Activated T-cell treated with anti-CD3 and anti-CD28 coated beads, Interleukin-2, amount 50 U/mL, for 48 hours (primary cell): Measurements from ENCODE around the gene MYO1F.
"Not testable (repeated sequence)": the region's sequence is repeated elsewhere in the genome, so short reads cannot be mapped to it uniquely, and the experiment has no call there.

ENCODE experiments used
- DNase-seq, 2 experiments: peaks; one replicate each; pipeline ENCODE4 v3.0.0-alpha.2; 2020

MYO1F gene

DNA sequence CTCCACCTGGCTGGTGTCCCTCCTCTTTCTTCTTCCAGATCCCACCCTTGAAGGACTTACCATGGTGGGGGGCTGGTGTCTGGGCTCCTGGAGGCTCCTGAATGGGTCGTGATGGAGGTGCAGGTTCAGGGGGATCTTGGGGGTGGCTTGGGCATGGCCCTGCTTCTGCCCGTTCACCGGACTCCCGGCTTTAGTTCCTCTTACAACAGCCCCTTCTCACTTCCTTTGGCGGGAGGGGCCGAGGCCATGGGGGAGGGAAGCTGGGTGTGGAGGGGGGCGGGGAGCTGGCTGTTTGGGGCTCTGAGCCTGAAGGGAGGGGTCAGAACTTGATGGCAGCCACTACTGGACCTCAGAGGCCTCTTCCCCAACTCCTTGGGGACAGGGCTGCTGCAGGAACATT is at the start of gene MYO1F:
Gene MYO1F (minus strand): TSS at position 196 of the 400 bp plus-strand sequence. CDS start 133 bp downstream, at position 63.
- DNase-seq: no peak

DNA sequence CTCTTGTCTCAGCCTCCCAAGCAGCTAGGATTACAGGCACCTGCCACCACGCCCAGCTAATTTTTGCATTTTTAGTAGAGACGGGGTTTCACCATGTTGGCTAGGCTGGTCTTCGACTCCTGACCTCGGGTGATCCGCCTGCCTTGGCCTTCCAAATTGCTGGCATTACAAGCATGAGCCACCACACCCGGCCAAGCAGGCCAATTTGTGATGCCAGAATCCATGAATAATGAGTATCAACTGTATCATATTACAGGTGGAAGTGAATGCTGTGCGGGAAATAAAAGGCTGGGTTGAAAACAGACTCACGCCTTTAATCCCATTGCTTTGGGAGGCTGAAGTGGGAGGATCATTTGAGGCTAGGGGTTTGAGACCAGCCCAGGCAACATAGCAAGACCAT is 49.6 kb upstream of the MYO1F start:
- DNase-seq: no peak

DNA sequence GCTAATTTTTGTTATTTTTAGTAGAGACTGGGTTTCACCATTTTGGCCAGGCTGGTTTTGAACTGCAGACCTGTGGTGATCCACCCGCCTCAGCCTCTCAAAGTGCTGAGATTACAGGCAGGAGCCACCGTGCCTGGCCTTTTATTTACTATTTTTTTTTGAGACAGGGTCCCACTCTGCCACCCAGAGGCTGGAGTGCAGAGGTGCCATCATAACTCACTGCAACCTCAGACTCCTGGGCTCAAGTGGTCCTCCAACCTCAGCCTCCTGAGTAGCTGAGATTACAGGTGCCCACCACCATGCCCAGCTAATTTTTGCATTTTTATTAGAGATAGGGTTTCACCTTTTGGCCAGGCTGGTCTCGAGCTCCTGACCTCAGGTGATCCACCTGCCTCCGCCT is 45.6 kb upstream of the MYO1F start:
- not testable (repeated sequence) for DNase-seq

DNA sequence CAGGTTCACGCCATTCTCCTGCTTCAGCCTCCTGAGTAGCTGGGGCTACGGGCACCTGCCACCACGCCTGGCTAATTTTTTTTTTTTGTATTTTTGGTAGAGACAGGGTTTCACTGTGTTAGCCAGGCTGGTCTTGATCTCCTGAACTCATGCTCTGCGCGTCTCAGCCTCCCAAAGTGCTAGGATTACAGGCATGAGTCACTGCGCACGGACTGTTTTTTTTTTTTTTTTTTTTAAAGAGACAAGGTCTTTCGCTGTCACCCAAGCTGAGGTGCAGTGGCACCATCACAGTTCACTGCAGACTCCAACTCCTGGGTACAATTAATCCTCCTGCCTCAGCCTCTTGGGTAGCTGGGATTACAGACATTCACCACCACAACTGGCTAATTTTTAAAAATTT is 41.5 kb upstream of the MYO1F start:
- no peak for DNase-seq

DNA sequence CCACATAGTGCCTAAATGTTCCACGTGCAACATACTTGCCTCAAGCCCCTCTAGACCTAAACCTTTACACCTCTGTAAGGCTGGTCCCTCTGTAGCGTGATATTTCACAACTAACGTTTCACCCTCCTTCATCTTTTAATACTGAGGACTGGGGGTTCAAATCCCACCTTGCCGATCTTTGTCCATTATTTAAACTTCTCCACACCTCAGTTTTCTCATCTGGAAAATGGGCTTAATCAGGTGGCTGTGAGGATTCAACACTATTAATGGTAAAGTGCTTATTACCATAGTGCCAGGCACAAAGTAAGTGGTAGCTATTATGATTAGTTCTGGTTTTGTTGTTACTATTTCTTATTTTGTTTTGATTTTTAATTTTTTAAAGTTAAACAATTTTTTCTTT is 40.7 kb upstream of the MYO1F start:
- no peak for DNase-seq

DNA sequence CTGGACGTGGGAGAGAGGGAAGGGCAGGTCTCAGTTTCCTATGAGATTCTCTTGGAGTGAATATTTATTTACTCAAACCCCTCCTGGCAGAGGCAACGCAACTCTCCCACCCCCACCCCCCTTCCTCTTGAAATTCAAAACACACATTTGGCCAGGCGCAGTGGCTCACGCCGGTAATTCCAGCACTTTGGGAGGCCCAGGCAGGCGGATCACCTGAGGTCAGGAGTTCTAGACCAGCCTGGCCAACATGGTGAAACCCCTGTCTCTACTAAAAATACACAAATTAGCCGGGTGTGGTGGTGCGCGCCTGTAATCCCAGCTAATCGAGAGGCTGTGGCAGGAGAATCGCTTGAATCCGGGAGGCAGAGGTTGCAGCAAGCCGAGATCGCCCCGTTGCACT is 40.1 kb upstream of the MYO1F start:
- not testable (repeated sequence) for DNase-seq

DNA sequence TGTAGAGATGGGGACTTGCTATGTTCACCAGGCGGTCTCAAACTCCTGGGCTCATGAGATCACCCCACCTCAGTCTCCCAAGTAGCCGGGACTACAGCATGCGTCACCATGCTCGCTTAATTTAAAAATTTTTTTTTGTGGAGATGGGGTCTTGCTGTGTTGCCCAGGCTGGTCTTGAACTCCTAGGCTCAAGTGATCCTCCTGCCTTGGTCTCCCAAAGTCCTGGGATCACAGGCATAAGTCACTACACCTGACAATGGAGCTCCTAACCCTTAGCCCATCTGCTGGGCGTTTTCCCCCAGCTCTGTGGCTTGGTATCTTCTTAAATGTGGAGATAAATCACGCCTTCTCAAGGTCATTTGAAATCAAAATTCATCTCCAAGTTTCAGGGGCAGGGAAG is 39.6 kb upstream of the MYO1F start:
- no peak for DNase-seq

DNA sequence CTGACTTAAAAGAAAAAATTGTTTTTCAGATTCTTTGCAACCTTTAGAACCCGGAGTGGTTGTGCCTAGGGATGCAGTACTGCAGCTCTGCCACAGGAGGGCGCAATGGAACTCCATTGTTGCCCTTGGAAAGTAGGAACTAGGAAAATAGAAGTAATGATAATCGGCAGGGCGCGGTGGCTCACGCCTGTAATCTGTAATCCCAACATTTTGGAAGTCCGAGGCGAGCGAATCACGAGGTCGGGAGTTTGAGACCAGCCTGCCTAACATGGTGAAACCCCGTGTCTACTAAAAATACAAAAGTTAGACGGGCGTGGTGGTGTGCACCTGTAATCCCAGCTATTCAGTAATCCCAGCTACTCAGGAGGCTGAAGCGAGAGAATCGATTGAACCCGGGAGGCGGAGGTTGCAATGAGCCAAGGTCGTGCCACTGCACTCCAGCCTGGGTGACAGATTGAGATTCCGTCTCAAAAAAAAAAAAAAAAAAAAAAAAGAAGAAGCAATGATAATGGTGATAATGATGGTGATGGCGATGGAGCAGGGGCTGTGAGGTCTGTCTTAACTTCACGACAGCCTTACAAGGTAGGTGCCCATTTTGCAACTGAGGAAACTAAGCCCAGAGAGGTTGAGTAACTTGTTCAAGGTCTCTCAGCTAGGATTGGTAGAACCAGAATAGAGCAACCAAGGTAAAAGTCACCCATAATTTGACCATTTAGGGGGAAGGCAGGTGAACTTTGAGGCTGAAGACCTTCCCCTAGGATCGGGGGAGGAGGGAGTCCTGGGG is 38.8 kb upstream of the MYO1F start:
- peak; percentile 72 to 75 for DNase-seq

DNA sequence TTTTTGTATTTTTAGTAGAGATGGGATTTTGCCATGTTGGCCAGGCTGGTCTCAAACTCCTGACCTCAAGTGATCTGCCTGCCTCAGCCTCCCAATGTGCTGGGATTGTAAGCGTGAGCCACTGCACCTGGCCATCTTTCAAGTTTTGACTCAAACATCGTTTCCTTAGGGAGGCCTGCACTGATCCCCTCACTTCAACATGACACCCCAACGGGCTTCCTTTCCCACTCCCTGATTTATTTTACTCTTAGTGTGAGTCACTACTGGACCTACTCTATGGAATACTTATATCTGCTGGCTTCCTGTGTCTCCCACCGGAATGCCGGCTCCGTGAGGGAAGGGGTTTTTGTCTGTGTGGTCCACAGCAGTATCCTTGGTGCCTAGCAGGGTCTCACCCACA is 37.8 kb upstream of the MYO1F start:
- DNase-seq: no peak

DNA sequence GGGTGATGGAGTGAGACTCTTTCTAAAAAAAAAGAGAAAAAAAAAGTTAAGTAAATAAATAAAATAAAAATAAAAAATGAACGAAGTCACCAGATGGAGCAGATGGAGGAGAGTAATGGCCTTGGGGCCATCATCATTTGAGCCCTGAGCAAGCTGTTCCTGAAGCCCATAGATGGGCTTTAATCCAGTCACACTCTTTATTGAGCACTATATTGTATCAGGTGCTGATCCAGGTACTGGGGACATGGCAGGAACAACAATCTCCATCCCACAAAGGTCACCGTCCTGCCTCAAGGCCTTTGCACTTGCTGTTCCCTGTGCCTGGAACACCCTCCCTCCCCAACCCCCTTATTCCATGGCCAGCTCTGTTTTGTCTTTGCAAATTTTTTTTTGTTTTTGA is 37.2 kb upstream of the MYO1F start:
- DNase-seq: no peak

DNA sequence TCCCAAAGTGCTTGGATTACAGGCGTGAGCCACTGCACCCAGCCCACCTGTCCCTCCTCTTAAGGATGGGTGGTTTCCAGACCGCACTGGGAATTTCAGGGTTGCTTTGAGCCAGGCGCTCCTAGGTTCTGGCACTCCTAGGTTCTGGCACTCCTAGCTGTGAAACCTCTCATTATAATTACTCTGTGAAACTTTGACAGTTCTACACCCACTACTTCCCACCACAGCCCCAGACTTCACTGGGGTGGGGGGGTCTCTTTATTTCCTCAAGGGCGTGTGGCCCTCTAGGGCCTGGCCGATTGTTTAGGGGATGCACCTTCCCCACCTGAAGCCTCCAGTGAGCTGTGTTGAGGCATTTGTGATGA is 35.5 kb upstream of the MYO1F start:
- no peak for DNase-seq

DNA sequence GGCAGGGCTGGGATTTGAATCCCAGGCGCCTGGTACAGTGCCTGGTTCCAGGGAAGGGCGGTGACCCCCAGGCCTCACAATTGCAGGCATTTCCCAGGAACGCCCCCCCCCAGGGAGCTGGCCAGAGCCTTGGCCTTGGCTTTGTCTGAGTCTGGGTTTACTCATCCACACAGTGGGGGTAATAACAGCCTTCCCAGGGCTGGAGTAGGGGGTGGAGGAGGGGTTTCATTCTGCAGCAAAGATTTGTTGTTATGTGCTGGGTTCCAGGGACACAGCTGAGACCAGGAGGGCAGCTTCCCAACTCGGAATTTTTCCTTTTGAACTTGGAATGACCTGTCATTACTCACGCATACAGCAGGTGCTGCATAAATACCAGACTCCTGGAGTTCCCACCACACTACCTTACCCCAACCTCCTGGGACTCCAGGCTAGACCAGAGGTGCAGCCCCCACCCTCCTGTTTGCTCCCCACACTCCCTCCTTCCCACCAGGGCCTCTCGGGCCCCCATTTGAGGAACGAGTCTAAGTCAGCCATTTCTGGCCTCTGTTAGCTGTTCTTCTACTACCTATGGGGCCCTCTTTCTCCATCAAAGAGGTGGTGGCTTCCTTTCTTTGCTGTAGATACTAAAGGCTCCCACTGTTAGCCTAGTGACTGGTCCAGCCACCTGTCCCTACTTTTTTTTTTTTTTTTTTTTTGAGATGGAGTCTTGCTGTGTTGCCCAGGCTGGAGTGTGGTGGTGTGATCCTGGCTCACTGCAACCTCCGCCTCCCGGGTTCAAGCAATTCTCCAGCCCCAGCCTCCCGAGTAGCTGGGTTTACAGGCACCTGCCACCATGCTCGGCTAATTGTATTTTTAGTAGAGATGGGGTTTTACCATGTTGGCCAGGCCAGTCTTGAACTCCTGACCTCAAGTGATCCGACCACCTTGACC is 34.9 kb upstream of the MYO1F start:
- no peak for DNase-seq

DNA sequence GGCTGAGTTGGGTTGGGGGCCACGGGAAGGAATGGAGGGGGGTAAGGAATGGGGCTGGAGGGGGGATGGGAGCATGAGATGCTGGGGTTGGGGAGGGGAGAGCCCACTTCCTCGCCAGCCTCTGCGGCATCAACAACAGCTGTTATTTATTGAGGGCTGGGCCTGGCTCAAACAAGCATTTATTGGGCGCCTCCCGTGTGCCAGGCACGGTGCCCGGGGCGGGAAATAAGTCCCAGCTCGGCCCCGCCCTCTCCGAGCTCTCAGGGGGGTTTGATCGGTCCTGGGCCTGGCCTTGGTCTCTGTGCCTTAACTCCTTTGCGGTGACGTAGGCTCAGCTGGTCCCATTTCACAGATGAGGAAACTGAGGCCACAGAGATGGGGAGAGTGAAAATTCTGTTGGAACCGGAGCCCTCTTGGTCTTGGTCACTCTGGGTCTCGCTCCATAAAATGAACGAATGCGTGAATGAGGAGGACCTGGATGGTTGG is 34.2 kb upstream of the MYO1F start:
- no peak for DNase-seq

DNA sequence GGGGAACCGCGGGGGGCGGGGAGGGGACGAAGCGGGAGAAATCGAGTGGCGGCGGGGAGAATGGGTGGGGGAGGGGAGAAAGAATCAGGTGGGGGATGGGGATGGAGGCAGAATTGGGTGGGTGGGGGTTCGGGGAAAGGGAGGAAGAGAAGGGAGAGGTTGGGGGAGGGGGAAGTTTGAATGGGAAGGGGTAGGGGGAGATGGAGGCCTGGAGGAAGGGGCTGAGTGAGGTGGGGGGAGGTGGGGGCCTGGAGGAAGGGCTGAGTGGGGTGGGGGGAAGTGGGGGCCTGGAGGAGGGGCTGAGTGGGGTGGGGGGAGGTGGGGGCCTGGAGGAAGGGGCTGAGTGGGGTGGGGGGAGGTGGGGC is 33.7 kb upstream of the MYO1F start:
- no peak for DNase-seq

DNA sequence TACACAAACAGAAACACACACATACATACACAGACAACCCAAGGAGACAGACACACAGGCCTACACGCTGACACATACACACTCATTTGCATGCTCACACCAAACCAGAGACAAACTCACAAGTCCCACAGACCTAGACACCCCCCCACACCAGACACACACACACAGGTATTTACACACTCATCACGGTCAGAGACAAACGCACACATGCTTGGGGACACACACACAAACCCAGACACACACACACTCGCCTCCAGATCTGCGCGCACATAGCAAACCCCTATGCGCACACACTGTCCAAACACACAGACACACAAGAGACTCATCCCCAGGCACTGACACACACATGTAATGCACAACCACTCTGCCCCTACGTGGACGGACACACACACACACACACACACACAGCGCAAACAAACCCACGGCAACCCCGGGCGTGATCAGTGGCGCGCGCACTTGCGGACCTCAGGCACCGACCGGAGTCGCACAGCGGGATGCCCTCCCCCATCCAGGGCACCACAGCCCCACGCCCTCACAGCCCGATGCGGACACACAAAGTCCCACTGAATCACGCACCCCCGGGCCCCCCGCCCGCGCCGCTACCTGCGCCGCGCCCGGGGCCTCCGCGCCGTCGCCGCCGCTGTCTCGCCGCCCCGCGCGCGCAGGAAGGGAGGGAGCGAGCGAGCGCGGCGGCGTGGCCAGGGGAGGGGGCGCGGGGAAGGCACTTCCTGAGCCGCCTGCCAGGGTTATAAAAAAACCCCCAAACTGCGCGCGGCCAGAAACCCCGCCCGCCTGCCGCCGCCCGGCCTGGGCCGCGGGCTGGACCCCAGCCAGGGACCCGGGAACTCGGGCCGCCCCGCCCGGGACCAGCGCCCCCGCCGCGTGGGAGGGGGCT is 33.0 kb upstream of the MYO1F start, which contains the start of gene ADAMTS10:
Gene ADAMTS10 (minus strand): TSS at position 675 of the 895 bp plus-strand sequence. CDS start 5,005 bp downstream, outside the sequence.
- DNase-seq: peak; percentile 52 to 60

DNA sequence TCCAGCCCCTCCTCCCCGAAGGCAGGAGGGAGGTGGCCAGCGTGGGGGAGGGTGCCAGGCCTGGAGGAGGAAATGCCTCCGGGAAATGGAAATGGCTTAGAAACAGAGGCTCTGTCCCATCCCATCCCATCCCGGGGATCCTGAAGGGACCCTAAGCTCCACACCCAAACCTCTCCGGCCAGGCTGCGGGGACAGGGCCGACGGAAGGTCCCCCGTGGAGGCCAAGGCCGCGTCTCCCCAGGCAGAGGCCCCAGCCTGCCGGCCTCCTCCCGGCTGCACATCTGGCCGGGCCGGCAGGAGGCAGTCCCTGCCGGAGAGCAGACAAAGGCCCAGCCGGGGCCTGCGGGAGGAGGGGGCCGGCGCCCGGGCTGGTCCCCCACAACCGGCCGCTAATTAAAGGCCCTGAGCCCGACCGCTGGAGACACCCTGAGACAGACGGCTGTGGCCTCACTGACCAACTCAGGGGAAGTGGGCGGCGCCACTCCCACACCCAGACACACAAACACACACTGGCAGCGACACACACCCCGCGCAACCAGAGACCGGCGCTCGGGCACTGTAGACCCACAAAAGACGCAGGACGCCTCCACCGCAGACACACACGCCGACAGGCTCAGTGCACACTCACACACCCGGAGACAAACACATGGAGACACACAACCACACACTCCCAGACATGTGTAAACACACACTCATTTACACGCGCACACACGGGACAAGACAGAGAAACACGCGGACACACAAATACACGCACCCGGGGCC is 32.2 kb upstream of the MYO1F start:
- DNase-seq: peak; percentile 54 to 55

DNA sequence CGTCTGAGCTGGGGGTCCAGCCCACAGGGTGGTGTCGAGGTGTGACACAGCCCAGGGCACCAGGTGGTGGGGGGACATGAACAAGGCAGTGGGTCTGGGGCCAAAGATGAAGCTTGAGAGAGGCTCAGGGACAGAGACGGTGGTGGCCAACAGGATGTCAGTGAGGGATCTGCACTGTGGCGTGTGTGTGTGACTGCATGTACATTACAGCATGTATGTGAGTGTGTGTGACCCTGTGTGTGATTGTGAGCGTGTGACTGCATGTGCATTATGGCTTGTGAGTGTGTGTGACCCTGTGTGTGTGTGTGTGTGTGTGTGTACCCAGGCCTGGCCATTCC is 31.7 kb upstream of the MYO1F start:
- no peak for DNase-seq

DNA sequence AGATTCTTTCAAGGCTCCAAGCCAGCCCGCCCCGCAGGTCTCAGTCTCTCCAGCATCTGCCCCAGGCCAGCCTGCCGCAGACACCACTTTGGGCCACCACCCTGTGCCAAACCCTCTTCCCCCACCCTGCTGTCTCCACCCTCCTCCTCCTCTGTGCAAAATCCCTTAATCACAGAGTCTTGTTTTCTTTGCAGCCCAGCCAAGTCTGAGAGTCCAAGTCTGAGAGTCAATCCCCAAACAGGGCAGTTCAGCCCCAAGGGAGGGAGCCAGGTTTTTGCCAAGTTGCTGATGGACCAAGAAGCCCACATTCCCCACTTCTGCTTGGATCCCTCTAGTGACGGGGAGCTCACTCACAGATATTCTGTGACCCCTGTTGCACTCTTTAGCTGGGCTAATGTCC is 30.1 kb upstream of the MYO1F start:
- no peak for DNase-seq

DNA sequence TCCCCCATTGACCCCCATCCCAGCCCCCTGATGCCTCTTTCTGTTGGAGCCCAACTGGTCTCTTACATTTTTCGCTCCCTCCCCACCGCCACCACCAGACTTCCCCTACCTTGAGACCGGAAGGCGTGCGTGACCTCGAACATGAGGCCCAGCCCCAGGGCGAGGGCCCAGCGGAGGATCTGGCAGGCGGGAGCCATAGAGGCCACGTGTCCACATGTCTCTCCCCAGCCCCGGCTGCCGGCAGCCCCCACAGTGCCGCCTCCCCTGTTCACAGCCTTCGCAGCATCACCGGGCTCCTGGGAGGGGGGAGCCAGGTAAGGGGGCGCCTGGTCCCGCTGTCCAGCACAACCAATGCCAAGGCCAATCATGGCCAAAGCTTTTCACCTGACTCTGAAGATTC is 28.3 kb upstream of the MYO1F start:
- no peak for DNase-seq

DNA sequence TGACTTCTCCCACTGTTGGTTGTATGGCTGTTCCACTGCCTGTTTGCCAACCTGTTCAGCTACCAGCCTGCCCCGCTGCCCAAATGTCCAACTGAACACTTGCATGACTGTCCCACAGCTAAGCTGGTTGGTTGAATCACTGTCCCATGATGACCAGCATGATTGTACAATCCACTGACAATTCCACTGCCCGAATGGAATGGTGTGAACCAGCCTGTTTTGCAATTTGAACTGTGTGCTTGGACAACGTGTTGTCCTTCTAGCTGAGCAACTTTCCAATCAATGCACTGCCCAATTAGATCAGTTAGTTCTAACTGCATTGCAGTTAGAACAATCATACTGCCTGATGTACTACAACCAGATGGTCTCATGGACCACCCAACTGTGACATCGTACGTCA is 24.6 kb upstream of the MYO1F start:
- DNase-seq: no peak

DNA sequence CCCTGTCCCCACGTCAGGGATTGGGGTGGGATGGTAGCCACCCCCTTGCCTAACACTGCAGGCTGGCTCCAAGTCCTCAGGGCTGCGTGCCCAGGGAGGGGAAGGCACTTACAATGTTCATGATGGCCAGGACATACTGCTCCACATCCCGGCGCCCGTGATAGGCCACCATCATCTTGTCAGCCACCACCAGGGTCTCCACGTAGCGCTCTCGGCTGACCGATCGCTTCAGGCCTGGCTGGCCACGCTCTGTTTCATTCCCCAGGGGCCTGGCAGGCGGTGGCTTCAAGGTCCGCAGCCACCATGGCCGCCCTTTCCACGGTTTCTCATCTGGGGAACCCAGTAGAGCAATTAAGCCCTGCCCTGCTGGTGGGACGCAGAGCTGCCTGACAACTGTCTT is 23.6 kb upstream of the MYO1F start:
- no peak for DNase-seq

DNA sequence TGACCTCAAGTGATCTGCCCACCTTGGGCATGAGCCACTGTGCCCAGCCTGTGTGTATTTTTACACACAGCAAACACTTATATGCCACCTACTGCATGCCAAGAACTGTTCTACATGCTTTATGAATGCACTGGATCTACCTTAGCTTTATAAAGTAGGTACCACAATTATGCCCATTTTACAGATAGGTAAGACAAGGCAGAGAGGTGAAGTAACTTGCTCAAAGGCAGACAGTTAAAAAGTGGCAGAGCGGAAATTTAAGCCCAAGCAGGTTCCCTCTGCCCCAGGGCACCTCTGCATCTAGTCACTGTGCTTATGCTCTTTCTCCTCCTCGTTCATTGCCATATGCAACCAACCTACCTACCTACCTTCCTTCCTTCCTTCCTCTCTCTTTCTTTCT is 22.8 kb upstream of the MYO1F start:
- DNase-seq: no peak
